EH (cell line): Measurements from ENCODE around the gene TBL1X.

ENCODE experiments used
- DNase-seq: peaks from one replicate; pipeline ENCODE4 v3.0.0-alpha.2; 2015; ENCODE audit warnings: low read depth

The TBL1X gene

DNA sequence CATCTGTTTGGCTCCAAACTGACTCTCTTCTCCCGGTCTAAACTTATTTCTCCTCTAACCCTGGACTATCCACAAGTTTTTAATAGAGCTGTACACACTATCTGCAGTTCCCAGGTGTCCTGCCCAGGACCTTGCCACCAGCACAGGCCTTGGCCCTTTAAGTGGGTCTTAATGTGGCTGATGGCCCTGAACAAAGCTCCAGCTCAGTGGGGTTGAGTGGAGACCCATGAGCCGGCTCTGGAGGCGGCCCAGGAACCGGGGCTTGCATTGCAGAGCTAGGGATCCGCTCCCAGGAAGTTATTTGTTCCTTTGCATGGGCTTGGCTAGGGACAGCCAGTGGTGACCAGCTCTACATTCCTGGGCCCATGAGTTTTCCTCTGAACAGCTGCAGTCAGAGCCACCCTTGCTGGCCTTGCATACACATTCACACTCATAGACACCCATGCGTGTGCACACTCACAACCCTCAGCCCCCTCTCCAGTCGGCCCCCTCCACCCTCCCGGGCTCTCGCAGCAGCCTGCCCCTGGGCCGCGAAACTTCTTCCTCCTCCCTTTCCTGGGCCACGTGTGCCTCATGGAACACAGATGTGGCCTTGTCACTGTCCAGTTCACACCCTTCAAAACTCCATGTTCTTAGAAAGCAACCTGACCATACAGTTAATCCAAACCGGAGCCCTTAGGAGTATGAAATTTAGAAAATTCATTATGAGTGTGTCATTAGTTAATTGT lies 242.6 kb downstream of the TBL1X start:
- peak; percentile 9 for DNase-seq

DNA sequence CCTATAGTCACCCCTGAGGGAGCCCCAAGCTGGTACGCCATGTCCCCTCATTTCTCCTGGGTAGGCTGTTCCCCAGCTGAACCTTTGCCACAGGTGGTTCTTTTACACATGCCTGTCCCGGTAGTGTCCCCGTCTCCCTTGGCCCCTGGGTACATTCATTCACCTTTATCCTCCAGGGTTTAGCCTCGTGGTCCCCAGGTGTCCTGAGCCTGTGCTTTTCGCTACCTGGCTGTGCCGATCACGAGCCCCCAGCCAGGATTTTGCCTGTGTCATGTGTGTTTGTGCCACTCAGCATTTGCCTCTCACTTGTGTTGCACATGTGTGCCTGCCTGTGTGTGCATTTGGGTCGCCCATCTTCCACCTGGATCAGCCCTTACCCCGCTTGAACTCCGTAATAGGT lies 243.2 kb downstream of the TBL1X start:
- no peak for DNase-seq

DNA sequence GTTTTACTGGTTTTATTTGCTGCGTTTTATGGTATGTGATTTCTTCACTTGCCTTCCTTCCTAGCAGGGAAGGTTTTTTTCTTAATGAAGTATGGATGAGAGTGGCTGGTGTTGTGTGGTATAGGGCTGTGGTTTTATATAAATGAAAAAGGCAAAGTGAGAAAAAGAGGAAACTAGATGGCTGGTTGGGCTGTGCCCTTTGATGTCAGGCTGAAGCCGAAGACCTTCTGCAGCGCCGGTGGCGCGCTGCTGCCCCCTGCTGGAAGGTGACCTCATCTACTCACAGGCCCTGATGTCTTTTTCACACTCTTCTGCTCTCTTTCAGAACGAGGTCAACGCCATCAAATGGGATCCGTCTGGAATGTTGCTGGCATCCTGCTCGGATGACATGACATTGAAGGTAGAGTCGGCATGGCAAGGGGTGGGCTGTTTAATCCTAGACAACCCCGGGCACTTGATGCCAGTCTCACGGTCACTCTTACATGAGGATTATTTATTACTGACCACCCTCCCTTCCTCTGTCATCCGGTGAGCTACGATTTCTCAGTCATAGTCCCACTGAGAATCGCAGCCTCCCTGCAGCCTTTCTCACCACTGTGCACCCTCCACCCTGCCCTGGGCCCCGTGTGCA lies 244.2 kb downstream of the TBL1X start:
- DNase-seq: peak; percentile 67

DNA sequence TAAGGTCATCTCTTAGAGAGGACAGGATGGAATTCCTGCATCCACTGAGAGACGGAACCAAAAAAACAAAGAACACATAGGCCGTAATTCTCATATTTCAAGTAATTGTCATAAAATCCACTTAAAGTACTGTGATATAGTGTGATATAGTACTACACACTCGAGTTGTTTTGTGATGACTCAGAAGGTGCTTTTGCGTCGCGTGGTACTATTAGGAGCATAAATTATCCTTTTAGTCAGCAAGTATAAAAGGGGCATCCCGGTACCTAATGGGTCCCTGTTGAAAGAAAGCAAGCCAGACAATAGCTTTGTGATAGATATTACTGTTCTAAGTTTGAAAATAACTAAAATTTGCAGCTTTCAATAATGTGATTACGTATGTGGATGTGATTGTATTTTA lies 245.5 kb downstream of the TBL1X start:
- no peak for DNase-seq

DNA sequence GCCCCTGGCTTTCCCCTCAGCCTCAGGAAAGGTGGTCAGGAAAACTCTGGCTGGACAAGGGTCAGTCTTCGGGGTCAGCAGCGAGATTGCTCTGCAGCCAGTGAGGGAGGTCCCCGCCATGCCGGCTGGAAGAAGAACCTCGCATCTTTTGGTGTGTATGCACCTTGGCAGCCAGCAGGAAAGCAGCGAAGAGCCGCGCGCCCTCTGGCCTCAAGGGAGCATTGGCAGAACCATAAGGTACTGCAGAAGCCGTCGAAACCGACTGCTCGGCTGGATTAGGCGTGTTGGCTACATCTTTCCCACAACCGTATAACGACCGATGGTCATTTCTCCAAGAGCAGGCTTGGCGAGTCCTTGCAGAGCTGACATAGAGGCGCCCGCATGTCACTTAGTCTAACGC lies 252.5 kb downstream of the TBL1X start:
- no peak for DNase-seq

DNA sequence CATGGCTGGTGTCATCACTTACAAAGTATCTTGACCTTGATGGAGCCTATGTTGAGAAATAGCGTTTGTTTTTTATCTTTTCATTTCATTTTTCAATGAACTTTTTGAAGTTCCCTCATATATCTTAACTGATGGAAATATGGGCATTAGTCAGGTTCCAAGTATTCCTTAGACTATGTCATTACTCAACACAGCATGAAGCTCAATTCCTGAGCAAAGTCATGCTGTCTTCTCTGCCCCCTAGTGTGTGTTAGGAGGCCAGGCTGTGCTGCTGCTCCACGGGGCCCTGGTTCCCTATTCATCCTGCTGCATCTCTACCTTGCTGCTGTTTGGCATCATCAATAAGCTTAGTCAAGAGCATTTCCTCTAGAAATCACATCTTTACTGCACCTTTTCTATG lies 259.9 kb downstream of the TBL1X start:
- peak; percentile 38 for DNase-seq

DNA sequence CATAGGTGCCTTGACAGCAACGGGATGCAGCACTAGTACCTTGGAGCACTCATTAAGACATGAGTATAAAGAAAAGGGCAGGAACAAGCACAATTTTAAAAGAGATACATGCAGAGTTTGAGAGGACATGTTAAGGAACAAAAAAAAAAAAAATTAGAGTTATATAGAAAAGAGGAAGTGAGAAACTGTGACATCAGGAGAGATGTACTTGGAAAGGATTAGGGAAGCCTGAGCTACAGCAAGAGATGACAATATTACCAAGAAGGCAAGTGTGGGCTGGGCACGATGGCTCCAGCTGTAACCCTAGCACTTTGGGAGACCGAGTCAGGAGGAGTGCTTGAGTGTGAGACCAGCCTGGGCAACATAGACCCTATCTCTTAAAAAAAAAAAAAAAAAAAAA lies 263.4 kb downstream of the TBL1X start:
- DNase-seq: no peak

DNA sequence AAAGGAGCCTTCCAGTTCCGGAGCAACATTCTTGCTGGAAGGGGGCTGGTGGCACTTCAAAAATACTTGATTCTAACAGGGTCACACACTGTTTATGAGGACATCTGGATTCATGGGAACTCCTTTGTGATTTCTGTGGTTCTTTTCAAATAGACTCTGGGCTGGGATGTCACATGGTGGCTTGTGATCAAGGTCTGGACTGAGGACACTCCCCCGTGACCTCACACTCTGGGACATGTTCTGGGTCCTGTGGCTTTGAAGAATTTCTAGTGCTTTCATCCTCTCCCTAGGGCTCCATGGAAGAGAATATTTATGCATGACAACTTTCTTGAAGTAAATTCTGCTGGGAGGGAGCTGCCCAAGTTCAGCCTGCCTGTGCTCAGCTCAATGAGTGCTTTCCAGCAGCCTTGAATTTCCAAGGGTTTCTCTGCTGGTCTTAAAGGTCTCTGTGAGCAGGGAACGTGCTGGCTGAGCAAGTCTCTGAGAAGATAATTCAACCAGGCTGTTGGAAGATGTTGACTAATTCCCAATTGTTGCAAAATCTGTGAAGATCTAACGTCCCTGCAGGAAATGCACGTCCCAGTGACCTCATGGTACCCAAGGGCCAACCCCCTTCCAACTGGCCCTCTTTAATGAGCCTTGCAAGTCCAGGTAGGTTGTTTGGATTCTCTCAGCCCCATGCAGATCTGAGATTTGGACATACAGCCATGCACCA lies 264.5 kb downstream of the TBL1X start:
- peak; percentile 40 for DNase-seq

DNA sequence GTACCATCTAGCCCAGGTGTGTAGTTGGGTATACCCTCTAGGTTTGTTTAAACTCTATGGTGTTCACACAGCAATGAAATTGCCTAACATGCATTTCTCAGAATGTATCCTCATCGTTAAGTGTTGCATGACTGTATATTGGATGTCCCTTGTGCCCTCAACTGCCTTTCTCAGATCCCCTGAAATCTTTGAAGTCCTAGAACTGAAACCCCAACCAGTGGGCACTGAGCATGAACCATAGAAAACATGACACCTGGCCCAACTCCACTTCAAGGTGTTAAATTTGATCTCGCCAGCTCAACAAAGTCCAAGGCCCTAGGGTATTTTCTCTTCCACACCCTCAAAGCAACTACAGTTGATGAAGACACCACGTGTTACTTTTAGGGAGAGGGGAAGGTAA lies 265.2 kb downstream of the TBL1X start:
- DNase-seq: no peak

DNA sequence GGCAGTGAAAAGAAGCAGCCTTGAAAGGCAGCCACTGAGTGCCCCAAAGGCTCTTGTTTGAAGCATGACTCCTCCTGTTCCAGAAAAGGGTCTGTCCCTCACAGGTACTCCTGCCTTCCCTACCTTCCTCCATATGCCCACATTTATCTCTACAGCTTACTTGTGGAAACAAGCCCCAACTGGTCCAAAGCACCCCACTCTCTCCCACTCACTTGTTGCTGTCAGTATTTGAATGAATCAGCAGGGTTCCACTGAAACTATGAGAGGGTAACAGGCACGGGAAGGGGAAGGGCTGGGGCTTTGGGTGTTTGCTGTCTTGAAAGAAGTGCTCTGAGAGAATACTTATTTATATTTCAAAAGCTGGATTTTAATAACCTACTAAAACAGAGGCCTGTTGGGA lies 265.9 kb downstream of the TBL1X start:
- no peak for DNase-seq

DNA sequence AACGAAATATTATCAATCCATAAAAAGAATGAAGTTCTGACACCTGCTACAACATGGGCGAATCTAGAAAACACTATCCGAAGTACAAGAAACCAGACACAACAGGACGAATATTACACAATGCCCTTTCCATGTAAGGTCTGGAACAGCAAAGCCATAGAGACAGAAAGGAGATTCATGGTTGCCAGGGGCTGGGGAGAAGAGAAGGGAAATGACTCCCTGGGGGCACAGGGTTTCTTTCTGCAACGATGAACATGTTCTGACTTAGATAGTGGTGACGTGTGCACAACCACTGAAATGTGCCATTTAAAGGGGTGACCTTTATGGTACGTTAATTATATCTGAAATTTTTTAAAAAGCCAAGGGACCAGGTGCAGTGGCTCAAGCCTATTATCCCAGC lies 272.5 kb downstream of the TBL1X start:
- no peak for DNase-seq

DNA sequence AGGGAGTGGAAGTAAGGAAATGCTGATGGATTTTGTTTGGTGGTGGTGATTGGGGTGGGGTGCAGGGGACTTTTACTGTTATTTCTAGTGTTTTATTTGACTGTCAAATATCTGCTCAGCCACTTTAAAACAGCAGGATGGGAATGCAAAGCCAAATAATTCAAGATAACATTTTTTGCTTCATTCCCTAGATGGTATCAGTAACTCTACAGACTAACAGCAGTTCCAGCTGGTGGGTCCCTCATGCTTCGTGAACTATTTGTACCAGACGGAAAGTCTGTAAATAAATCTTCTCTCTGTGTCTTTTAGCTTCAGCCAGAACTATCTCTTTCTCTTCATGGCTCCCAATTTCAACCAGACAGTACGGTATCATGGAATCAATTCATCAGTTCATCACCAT lies 273.3 kb downstream of the TBL1X start:
- DNase-seq: peak; percentile 43

DNA sequence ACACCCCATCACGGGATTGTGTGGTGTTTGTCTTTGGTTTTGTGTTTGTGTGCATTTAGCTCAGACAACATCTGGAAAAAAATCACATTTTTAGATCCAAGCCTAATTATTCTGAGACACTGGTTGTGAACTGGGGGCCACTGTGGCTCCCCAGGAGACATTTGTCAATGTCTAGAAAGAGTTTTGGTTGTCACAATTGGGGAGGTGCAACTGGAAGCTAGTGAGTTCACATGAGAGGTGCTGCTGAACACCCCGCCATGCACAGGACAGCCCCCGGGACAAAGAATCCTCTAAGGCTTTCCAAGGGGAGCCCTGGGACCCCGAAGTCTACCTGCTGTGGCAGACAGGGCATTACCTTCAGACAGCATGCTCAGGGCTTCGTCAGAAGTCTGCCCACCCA lies 274.3 kb downstream of the TBL1X start:
- DNase-seq: no peak

DNA sequence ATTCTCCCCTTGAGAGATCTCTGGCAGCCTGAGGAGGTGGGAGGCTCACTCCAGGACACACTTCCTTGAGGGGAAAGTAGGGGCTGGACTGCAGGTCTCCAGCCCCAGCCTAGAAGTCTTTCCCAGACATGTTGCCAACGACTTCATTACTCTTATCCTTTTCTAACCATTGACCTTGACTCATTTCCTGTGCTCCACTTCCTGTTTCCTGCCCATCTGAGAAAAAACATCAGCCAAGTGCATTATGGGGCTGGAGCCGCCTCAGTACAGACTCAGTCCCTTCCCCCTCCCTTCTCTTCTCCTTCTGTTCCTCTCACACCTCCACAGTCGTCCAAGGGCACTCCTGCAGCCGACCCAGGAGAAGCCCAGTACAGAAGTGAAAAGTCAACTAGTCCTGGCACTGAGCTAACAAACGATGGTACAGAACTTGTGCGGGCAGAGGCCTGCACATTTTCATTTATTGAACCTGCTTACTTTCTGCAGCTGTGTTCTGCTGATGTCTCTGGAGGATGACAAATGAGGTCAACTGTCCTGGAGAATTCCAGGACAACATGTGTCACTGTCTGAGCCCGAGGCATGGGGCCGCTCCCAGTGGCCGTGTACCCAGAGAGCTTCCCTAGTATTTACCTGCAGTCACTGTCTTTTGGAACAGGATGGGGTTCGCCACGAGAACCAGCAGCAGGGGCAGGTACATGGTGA lies 280.7 kb downstream of the TBL1X start:
- peak; percentile 40 for DNase-seq

DNA sequence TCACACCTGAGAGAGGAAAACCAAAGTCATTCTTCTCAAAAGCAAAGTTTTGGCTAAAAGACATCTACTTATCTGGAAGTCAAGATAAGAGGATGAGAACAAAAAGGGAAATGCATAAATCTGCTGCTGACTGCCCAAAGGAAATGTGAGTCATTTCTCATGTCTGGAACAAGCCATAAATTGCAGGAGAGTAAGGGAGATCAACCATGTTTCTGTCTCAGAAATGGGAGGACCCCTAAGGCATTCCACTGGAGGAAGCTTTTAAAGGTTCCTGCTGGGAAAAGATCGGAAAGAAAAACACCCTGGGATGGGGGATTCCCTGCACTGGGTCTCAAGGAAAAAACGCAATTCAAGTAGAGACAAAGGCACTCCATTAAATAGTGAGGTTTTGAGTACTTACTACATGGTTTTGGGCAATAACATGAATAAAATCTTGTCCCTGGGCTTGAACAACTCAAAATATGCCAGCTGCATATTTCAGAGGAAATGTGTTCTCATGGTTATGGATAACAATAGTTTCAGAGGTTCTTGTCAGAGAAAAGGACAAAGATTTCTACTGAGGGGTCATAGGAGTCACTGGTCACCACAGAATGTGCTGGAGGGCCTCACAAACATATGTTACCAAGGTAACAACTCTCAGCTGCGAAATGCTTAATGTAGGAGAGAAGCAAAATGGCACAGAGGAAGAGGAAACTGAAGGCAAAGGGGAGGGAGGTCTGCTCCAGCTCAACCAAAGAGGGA lies 281.5 kb downstream of the TBL1X start:
- peak; percentile 73 for DNase-seq

DNA sequence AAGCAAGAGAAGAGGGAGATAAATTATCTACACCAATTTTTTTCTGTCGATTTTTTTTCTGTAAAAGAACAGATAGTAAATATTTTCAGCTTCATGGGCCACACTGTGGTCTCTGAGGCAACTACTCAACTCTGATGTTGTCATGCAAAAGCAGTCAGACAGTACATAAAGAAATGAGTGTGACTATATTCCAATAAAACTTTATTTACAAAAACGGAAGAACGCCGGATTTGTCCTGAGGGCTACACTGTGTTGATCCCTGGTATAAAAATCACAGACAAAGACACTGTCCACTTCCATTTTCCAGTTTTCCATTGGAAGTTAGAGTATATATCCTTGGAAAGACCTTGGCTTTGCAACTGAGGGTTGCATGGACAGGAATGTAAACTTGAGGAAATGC lies 282.8 kb downstream of the TBL1X start:
- no peak for DNase-seq

DNA sequence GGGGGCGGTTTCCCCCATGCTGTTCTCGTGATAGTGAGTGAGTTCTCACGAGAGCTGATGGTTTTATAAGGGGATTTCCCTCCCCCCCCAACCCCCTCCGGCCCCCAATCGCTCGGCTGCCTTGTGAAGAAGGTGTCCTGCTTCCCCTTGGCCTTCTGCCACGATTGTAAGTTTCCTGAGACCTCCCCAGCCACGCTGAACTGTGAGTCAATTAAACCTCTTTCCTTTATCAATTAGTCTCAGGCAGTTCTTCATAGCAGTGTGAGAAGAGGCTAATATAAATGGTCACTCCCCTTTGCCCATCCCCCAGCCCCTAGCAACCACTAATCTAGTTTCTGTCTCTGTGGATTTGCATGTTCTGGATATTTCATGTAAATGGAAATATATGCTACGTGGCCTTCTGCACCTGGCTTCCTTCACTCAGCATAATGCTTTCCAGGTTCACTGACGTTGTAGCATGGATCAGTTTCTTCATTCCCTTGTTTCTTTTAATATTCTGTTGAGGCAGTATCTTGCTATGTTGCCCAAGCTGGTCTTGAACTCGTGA lies 284.4 kb downstream of the TBL1X start:
- DNase-seq: no peak

DNA sequence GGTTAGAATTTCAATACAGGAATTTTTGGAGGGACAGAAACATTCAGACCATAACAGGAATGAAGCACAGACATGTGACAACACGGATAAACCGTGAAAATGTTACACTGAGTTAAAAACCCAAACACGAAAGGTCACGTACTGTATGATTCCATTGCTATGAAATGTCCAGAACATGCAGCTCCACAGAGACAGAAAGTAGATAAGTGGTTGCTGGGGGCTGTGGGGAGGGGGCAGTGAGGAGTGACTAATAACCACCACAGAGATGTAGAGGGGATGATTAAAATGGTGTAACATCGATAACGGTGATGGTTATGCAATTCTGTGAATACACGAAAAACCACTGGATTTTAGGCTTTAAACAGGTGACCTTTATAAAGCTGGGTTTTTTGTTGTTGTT lies 292.5 kb downstream of the TBL1X start:
- no peak for DNase-seq

DNA sequence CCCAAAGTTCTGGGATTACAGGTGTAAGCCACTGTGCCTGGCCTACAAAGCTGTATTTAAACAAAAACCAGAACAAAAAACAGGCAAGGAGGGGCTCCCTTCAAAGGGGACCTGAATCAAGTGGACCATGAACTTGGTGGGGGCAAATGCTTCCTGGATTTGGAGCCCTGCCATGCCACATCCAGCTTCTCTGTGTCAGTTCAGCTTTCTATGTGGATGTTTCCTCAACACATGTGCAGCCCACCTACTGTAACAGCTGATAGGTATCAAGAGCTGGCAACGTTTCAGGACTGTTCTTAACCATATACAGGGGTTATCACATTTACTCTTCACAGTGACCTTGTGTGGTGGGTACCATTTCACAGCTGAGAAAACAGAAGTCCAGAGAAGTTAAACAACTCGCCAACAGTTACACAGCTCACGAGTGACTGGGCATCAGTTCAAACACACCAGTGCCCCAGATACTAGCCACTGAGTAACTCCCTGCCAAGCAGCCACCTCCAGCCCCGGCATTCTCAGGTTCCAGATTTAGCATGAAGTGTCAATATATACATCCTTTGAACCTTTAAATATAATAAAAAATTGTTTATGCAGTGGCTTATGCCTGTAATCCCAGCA lies 293.3 kb downstream of the TBL1X start:
- no peak for DNase-seq

DNA sequence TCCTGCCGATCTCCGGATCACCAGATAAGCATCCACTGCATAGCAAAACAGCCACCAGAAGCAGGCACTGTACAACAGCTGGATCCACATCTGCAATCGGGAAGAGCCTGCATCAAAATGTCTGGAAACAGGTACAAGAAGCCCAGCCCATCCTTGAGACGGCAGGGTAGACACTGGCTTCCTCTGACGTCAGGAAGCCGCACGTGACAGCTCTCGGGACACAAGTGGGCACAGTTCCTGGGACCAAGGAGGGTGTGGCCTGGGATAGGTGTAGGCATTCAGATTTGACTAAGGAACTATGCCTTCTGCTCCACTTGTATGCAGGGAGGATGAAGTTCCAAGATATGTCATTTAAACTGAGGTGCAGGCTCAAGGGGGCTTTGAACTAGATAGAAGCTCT lies 294.5 kb downstream of the TBL1X start:
- no peak for DNase-seq

DNA sequence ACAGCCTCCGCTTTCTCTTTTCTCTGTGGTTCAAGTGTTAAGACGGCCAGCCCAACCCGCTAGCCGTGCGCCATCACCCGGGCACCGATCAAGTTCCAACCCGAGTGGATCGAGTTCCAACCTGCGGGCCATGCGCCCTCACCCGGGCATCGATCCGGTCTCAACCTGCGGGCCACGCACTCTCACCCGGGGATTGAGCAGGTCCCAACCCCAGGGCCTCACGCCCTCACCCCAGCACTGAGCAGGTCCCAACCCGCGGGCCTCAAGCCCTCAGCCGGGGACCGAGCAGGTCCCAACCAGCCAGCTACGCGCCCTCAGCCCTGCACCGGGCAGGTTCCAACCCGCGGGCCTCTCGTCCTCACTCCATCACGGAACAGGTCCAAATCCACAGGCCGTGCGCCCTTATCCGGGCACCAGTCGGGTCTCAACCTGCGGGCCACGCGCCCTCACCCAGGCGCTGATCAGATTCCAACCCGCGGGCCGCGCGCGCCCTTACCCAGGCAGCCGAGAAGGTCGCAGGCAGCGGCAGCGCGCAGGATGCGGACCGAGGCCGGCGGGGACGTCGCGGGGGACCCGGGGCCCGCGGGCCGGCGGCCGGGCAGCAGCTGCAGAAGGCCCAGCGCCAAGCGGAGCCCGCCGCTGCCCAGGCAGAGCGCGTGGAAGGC lies 300.3 kb downstream of the TBL1X start:
- DNase-seq: no peak
